GM19395 (cell line): Measurements from ENCODE around the gene PPP1CC.
"Not testable (repeated sequence)": the region's sequence is repeated elsewhere in the genome, so short reads cannot be mapped to it uniquely, and the experiment has no call there.

Experiments
- ATAC-seq: cut with Tn5 transposase; IDR thresholded peaks from one replicate; pipeline ENCODE4 v1.9.1; 2021; ENCODE audit warnings: mild to moderate bottlenecking, moderate library complexity; ENCODE audit not compliant: unreplicated experiment

Gene PPP1CC

DNA sequence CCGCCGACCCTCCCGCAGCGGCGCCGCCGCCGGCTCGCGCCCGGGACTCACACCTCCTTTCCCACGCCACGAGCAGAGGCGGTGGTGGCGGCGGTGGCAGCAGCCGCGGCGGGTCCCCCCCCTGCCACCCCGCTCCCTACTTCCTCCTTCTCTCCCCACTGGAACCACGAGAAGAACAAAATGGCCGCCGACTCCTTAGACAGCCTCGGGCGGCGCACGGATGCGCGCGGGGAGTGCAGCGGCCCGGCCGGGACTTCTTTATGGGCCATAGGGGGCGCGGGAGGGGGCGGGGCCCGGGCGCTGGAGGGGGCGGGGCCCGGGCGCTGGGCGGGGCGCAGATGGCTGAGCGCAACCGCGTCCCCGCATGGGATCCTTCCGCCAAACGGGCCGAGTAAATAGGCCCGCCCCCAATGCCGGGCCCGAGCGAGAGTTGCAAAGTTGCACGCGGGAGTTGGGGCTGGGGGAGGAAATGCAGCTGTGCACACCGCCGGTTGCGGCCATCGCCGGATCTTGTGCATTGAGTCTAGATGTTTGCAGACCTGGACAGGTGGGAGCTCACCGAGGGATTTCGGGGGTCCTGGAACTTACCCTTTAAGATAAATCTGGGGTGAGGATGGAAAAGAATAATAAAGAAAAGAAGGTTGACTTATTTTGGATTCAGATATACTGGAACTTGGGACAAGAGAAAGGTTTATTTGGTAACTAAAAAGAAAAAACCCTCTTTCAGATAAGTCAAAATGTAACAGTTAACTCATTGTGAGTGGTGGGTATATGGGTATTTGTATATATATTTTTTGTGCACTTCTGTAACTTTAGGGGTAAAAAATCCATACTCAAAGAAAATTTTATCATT is at the start of gene PPP1CC:
Gene PPP1CC, minus strand, starts transcription at position 174 of the 853 bp plus-strand sequence. CDS start 184 bp downstream, outside the sequence.
- peak; percentile 73 for ATAC-seq

DNA sequence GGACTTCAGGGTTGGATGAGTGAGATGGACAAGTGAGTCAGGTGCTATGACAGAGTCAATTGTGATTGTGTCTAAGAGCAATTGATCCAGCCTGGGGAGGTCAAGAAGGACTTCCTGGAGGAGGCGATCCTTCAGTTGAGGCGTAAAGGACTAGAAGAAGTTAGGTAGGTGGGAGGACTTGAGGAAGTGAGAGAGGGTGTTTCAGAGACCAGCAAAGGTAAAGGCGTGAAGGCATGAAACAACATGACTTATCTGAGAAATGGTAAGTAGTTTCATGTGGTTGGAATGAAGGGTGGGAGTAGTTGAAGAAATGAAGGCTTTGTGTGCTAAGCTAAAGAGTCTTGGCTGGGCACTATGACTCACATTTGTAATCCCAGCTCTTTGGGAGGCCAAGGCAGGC is 48.9 kb upstream of the PPP1CC start:
- ATAC-seq = no peak

DNA sequence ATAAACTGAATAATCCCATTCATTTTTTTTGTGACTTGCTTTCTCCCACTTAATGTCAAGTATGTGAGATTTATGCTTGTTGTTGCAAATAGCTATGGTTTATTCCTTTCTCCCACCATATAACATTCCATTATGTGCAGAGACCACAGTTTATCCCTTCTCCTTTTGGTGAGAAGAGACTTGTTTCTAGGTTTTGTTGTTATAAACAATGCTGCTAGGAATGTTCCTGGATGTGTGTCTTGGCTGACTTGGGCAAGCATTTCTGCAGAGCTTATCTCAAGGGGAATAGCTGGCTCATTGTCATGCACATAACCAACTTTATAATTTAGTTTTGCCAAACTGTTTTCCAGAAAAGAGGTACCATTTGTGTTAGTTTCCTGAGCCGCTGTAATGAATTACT is 47.6 kb upstream of the PPP1CC start:
- no peak for ATAC-seq

DNA sequence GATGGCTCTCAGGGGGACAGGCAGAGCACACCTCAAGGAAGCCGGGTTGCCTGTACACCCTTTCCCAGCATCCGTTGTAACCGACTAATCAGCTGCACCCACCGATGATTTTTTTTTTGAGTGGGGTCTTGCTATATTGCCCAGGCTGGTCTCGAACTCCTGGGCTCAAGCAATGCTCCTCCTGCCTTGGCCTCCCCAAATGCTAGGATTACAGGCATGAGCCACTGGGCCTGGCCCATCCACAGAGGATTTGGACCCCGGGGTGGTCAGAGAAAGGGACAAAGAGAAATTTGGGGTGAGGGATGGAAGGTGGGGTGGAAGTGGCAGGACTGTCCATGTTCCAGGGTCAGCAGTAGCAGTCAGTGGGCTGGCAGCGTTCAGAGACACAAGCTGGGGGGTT is 43.3 kb upstream of the PPP1CC start:
- no peak for ATAC-seq

DNA sequence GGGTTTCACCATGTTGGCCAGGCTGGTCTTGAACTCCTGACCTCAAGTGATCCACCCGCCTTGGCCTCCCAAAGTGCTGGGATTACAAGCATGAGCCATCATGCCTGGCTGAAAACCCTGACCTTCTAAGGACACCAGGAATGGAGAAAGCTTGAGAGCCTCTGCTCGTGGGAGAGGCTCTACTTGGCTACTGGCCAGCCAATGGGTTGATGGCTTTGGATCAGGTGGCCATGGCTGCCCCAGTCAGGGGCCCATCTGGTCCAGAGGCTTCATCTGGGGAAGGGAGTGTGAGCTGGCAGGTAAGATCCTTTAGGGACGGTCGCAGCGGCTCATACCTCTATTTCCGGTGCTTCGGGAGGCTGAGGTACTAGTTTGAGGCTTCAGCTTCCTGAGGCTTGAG is 42.5 kb upstream of the PPP1CC start:
- no peak for ATAC-seq

DNA sequence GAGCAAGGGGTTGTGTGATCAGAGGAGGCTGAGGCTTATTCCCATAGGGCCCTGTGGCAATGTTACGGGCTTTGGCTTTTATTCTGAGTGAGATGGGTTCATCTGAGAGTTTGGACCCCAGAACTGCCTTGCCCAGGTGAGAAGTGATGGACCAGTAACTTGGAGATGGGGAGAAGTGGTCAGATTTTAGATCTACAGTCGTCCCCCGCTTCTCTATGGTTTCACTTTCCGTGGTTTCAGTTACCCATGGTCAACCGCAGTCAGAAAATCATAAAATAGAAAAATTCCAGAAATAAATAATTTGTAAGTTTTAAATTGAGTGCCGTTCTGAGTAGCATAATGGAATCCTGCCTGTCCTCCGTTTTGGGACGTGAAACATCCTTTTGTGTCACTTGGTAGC is 40.2 kb upstream of the PPP1CC start:
- ATAC-seq = no peak

DNA sequence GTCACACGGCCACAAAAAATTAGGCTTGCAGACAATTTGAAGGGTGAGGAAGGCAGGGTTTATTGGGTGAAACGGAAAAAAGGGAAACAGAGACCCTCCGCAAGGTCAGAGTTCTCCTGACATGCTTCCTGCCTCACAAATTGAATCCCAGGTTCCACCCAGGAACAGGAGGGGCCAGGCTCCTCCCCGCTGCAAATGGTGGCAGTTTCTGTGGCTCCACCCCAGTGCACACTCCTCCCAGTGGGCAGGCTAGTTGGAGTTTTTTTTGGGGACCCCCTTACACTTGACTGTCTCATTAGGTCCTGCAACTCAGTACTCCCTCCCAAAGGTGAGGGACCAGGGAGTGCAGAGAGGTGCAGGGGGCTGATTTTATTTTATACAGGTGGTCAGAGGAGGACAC is 39.4 kb upstream of the PPP1CC start:
- no peak for ATAC-seq

DNA sequence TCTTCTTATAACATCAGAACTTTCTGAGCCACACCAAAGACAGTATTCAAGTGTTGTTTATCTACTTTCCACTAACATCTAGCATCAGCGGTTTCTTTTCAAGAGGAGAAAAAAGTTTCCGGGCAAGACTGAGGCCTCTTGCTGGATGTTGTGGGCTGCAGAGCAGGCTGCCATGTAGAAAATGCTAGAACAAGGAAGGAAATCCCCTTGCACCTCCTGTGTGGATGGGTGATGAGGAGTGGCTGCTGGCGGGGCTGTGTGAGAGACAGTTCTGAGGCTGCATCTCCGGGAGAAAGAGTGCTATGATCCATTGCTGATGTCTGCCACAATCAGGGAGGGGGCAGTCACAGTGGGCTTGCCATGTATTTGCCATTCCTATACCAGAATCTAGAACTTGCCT is 37.8 kb upstream of the PPP1CC start:
- ATAC-seq = no peak

DNA sequence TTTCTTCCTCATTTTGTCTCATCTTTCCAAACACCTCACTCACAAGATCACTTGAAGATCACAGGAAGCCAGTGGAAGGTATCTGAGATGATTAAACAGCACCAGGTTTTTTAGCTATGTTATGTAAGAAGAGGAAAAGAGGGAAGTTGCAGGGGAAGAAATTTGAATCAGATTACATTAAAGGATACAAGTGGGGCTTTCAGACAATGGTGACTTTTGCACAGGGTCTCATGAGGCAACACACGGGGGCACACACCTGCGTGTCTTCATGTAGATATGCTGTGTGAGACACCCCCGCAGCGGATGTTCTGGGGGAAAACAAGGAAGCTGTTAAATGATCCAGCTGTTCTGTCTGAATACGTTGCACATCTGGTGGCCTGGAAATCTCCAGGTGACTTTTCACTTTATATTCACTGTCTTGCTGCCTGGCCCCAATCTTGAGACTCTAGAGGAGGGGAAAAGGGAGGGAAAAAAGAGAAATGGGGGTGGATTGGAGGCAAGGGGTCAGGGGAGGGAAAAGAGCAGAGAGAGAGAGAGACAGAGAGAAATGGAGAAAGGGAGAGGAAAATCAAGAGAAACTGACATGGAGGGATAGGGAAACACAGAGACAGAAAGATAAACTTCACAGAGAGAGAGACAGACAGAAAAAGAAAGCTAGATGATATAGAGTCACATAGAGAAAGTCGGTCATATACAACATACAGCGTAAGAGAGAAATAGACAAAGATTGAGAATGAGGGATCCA is 36.3 kb upstream of the PPP1CC start:
- no peak for ATAC-seq

DNA sequence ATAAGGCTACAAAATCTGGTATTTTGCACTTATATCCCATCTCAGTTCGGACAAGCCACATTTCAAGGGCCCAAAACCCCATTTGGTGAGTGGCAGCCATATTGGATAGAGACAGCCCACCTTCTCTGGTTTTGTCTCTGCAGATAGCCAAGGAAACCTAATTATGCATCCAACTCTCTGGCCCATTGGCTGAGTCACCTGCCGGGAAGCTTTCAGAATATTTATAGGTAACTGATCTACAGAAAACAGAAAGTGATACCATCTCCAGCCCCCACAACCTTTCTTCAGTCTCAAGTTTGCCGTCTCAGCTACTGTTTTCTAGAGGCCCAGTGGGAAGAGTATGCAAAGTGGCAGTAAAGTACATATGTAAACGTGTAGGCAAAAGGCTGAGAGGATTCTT is 33.7 kb upstream of the PPP1CC start:
- ATAC-seq = peak; percentile 93

DNA sequence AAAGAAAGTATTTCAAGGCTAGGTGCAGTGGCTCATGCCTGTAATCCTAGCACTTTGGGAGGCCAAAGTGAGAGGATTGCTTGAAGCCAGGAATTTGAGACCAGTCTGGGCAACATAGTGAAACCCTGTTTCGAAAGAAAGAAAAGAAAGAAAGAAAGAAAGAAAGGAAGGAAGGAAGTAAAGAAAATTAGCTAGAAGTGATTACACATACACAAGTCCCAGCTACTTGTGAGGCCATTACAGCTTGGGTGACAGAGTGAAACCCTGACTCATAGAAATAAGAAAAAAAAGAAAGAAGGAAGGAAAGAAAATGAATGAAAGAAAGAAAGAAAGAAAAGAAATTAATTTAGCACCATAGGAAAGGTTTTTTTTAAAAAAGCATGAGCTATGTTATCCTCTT is 33.3 kb upstream of the PPP1CC start:
- ATAC-seq = no peak

DNA sequence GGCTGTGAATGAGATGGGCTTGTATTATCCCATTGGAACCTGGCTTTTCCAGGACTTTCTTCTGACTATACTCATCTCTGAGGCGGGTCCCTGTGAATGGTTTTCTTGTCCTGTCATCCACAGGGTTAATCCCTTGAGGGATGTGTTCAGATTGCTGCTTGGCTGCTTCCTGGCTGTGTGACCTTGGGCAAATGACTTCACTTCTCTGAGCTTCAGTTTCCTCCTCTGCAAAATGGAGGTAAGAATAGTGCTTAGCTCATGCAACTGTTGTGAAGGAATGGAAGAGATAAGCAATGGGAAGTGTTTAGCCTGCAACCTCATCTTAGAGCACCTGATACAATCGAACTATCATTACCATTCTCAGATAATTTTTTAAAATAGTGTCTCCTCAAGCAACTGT is 32.1 kb upstream of the PPP1CC start:
- no peak for ATAC-seq

DNA sequence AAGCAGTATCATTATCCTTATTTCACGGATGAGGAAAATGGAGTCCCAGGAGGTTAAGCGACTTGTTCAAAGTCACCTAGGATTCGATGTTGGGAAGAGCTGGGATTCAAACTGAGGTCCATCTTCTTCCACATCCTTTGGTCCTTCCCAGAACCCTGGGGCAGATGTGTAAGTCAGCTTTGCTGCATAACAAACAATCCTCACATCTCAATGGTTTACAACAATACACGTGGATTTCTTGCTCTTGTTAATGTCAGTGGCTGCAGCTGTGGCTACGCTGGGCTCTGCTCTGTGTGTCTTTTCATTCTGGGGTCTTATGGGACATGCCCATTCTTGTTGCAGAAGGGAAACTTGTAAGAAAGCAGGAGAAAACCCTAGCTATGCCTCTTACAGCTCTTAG is 26.3 kb upstream of the PPP1CC start:
- no peak for ATAC-seq

DNA sequence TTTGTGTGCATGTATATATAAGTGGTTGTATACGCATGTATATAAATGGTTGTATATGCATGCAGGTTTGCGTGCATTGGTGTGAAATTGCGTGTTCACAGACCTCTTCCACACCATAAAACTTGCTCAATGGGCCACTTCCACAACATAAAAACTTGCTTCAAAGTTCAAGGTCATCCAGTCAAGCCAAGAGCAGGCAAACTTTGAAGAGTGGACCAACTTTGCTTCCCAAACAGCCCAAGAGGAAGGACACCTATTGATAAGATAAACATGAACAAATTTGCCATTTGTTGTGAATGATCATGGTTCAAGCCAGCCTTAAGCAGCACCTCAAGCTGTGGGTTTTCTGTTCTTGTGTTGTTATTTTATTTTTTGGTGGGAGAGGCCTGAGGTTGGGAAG is 25.2 kb upstream of the PPP1CC start:
- no peak for ATAC-seq

DNA sequence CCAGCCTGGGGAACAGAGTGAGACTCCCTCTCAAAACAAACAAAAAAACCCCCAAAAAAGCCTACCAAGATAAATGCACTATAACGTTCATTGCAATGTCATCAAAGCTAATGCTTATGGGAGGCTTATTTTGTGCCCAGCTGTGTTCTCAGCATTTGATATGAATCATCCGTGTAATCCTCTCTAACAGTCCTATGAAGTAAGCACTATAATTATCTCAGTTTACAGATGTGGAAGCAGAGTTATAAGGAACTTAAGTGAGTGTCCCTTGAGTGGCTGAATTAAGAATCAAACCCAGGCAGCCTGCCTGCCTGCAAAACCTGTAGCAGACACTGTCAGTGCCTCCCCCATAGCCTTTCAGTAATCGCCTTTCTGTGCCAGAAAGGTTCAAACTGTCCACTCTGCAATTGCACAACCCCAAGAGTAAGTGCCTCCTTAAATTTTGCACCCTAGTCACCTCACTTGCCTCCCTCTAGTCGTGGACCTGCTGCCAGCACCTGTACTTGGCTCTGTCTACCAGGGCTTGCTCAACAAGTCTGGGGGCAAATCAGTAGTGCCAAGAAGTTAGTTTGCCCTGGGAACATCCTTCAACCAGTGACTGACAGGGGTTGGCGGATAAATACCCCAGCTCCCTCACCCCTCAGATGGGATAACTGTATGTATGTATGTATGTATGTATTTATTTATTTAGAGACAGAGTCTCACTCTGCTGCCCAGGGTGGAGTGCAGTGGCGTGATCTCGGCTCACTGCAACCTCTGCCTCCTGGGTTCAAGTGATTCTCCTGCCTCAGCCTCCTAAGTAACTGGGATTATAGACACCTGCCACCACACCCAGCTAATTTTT is 23.8 kb upstream of the PPP1CC start:
- ATAC-seq = no peak

DNA sequence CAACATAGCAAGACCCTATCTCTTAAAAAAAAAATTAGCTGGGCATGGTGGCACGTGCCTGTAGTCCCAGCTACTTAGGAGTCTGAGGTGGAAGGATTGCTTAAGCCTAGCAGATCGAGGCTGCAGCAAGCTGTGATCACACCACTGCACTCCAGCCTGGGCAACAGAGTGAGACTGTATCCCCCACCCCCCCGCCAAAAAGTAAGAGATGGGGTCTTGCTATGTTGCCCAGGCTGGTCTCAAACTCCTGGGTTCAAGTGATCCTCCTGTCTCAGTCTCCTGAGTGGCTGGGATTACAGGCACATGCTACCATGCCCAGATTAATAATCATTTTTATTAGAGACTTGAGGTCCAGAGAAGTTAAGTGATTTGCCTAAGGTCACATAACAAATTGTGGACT is 22.9 kb upstream of the PPP1CC start:
- ATAC-seq = not testable (repeated sequence)

DNA sequence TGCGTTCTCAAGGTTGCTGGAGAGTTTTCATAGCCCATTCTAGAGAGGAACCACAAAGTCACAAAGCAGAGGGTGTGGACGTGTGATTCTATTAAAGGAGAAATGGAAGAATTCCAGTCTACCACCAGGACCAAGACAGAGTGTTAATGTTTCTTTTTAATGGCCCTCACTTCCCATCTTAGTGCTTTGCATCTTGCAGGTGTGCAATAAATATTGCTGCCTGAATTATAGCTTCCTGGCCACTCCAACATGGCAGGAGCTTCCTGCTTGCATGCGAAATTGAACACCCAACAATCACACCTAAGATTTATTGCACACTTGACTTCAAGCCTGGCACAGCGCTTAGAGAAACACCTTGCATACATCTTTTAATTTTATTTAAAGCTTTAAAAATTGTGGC is 22.4 kb upstream of the PPP1CC start:
- ATAC-seq = no peak

DNA sequence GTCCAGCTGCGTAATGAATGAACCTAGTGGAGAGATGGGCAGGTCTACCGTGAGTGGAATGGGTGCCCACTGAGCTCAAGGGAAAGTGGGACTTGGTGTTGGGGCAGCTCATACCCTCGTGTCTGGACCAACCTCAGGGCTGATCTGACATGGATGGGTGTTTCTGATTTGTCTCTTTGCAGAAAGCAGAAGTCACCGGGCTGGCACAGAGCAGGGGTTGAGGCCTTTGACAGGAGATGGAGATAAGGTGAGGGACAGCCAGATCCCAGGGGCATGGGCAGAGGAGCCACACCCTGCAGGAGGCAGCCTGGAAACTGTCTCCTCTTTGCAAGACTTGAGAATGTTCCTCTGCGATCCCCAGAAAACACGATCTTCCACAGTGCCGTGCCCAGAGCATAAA is 20.9 kb upstream of the PPP1CC start:
- no peak for ATAC-seq

DNA sequence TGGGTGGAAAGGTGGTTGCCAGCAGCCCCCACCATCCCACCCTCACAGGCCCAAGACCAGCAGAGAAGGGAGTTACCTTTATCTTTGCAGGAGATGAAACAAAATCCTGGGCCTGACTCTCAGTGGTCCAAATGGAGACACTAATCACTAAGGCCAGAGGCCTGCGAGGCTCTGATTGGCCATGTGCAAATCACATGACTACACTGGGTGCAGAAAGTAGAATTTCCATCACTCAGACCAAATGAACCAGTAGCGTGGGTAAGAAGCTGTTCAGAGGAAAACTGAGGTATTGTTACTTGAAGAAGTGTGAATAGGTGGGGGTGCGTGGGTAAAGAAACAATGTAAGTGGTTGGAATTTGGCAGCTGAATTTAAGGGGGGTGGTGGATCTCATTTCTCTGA is 20.2 kb upstream of the PPP1CC start:
- ATAC-seq = no peak

DNA sequence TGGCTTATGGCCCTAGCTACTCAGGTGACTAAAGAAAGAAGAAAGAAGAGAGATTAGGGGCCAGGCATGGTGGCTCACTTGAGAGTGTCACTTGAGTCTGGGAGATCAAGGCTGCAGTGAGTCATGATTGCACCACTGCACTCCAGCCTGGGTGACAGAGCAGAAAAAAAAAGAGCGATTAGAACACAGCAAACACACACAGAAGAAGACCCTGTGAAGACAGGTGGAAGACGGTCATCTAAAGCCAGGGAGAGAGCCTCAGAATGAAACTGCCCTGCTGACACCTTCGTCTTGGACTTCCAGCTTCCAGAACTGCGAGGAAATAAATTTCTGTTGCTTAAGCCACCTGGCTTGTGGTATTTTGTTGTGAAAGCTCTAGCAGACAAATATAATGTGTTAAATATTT is 17.5 kb upstream of the PPP1CC start:
- no peak for ATAC-seq

DNA sequence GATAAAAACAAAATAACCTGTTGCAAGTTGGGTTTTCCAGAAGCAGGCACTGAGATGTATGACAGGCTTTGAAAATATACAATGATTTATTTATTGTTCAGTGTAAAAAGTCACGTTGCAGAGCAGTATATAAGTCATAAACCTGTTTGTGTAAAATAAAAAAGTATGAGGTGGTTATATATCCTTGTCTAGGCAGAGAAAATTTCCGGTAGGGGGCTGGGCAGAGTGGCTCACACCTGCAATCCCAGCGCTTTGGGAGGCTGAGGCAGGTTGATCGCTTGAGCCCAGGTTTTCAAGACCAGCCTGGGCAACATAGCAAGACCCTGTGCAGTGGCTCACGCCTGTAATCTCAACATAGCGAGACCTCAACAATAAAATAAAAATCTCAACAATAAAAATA is 16.2 kb upstream of the PPP1CC start:
- no peak for ATAC-seq
